Measurements from ENCODE around the gene GRIK3.

GRIK3 gene

GRCh38 chr1:37015713-37016112 is 18.6 kb downstream of the GRIK3 start:
- Mint-ChIP-seq H3K27ac (no peak overlapping the region), H3K4me3 (no peak overlapping the region), H3K9me3 (peaks cover 4% of the 10 kb centered on the region), H3K27me3 (peaks cover 18% of the 10 kb centered on the region), H3K4me1 (no peaks in the 10 kb centered on the region), H3K36me3 (peaks cover 2% of the 10 kb centered on the region)
- ATAC-seq (ENCODE audit: low read depth) (no peak), DNase-seq (ENCODE audit: low spot score in 2 of 2) (no peak)

- Mint-ChIP-seq H3K9me3 (peaks cover 2% of the 10 kb centered on the region), H3K27ac (no peak overlapping the region)
Observed at GRCh38 chr1:37012226-37012625, 22.1 kb downstream of the GRIK3 start.

GRCh38 chr1:37010011-37010410 is 24.3 kb downstream of the GRIK3 start:
- Mint-ChIP-seq H3K27ac (no peak overlapping the region), H3K27me3 (peaks cover 5% of the 10 kb centered on the region), H3K9me3 (peaks cover 2% of the 10 kb centered on the region), H3K4me3 (no peak overlapping the region), H3K36me3 (peaks cover 2% of the 10 kb centered on the region), H3K4me1 (peaks cover 2% of the 10 kb centered on the region)
- no peak for DNase-seq (ENCODE audit: low spot score in 2 of 2)
- ATAC-seq (ENCODE audit: low read depth), result no peak

More at GRCh38 chr1:37012226-37012625, 22.1 kb downstream of the GRIK3 start:
- Mint-ChIP-seq H3K36me3 (peaks cover 2% of the 10 kb centered on the region), H3K4me3 (no peak overlapping the region), H3K27me3 (peaks cover 6% of the 10 kb centered on the region), H3K4me1 (no peaks in the 10 kb centered on the region)
- no peak for DNase-seq (ENCODE audit: low spot score in 2 of 2)
- ATAC-seq (ENCODE audit: low read depth), result no peak

- DNase-seq (ENCODE audit: low spot score in 2 of 2) (no peak), ATAC-seq (ENCODE audit: low read depth) (no peak)
- Mint-ChIP-seq H3K36me3 (peaks cover 2% of the 10 kb centered on the region), H3K9me3 (peaks cover 2% of the 10 kb centered on the region), H3K4me3 (no peak overlapping the region), H3K27me3 (peaks cover 3% of the 10 kb centered on the region), H3K27ac (no peak overlapping the region), H3K4me1 (peaks cover 4% of the 10 kb centered on the region)
Observed at GRCh38 chr1:37009521-37009920, 24.8 kb downstream of the GRIK3 start.

- DNase-seq (ENCODE audit: low spot score in 2 of 2), result no peak
- no peak for ATAC-seq (ENCODE audit: low read depth)
- H3K27ac Mint-ChIP-seq, result no peak overlapping the region
- no peaks in the 10 kb centered on the region for H3K9me3 Mint-ChIP-seq
- H3K4me3 Mint-ChIP-seq, result no peak overlapping the region
- peaks cover 8% of the 10 kb centered on the region for H3K27me3 Mint-ChIP-seq
- no peaks in the 10 kb centered on the region for H3K36me3 Mint-ChIP-seq
- H3K4me1 Mint-ChIP-seq, result peaks cover 10% of the 10 kb centered on the region
Observed at GRCh38 chr1:37006132-37006868, 28.0 kb downstream of the GRIK3 start.

GRCh38 chr1:37002898-37003297 is 31.4 kb downstream of the GRIK3 start:
- Mint-ChIP-seq H3K27ac (no peak overlapping the region), H3K36me3 (no peaks in the 10 kb centered on the region), H3K27me3 (peaks cover 7% of the 10 kb centered on the region), H3K4me3 (no peak overlapping the region), H3K4me1 (peaks cover 10% of the 10 kb centered on the region), H3K9me3 (no peaks in the 10 kb centered on the region)
- no peak for ATAC-seq (ENCODE audit: low read depth)
- DNase-seq (ENCODE audit: low spot score in 2 of 2), result no peak

- peaks cover 7% of the 10 kb centered on the region for H3K27me3 Mint-ChIP-seq
- no peak for DNase-seq (ENCODE audit: low spot score in 2 of 2)
- no peak overlapping the region for H3K4me3 Mint-ChIP-seq
- peaks cover 10% of the 10 kb centered on the region for H3K4me1 Mint-ChIP-seq
- H3K36me3 Mint-ChIP-seq, result no peaks in the 10 kb centered on the region
- no peak for ATAC-seq (ENCODE audit: low read depth)
- no peaks in the 10 kb centered on the region for H3K9me3 Mint-ChIP-seq
- H3K27ac Mint-ChIP-seq, result no peak overlapping the region
Observed at GRCh38 chr1:37001703-37002102, 32.6 kb downstream of the GRIK3 start.

GRCh38 chr1:36996106-36996505 is 38.2 kb downstream of the GRIK3 start:
- Mint-ChIP-seq H3K27ac (no peak overlapping the region), H3K27me3 (peaks cover 6% of the 10 kb centered on the region), H3K4me1 (no peaks in the 10 kb centered on the region), H3K4me3 (no peak overlapping the region), H3K36me3 (no peaks in the 10 kb centered on the region), H3K9me3 (no peaks in the 10 kb centered on the region)
- DNase-seq (ENCODE audit: low spot score in 2 of 2) (no peak), ATAC-seq (ENCODE audit: low read depth) (no peak)

GRCh38 chr1:36994868-36995267 is 39.4 kb downstream of the GRIK3 start:
- ATAC-seq (ENCODE audit: low read depth), result no peak
- H3K36me3 Mint-ChIP-seq, result no peaks in the 10 kb centered on the region
- no peak overlapping the region for H3K4me3 Mint-ChIP-seq
- peaks cover 8% of the 10 kb centered on the region for H3K27me3 Mint-ChIP-seq
- H3K4me1 Mint-ChIP-seq, result no peaks in the 10 kb centered on the region
- no peaks in the 10 kb centered on the region for H3K9me3 Mint-ChIP-seq
- no peak for DNase-seq (ENCODE audit: low spot score in 2 of 2)
- no peak overlapping the region for H3K27ac Mint-ChIP-seq

- no peak for ATAC-seq (ENCODE audit: low read depth)
Observed at GRCh38 chr1:36994294-36994693, 40.0 kb downstream of the GRIK3 start.

GRCh38 chr1:36992139-36992943 is 42.0 kb downstream of the GRIK3 start:
- no peak for DNase-seq (ENCODE audit: low spot score in 2 of 2)
- H3K27me3 Mint-ChIP-seq, result peaks cover 12% of the 10 kb centered on the region
- no peaks in the 10 kb centered on the region for H3K36me3 Mint-ChIP-seq
- H3K4me1 Mint-ChIP-seq, result no peaks in the 10 kb centered on the region
- no peak overlapping the region for H3K4me3 Mint-ChIP-seq
- no peak for ATAC-seq (ENCODE audit: low read depth)
- no peaks in the 10 kb centered on the region for H3K9me3 Mint-ChIP-seq
- no peak overlapping the region for H3K27ac Mint-ChIP-seq

More at GRCh38 chr1:36994294-36994693, 40.0 kb downstream of the GRIK3 start:
- no peak for DNase-seq (ENCODE audit: low spot score in 2 of 2)
- Mint-ChIP-seq H3K4me1 (no peaks in the 10 kb centered on the region), H3K9me3 (no peaks in the 10 kb centered on the region), H3K36me3 (no peaks in the 10 kb centered on the region), H3K27me3 (peaks cover 8% of the 10 kb centered on the region), H3K27ac (no peak overlapping the region), H3K4me3 (no peak overlapping the region)

GRCh38 chr1:36991551-36991950 is 42.8 kb downstream of the GRIK3 start:
- ATAC-seq (ENCODE audit: low read depth), result no peak
- H3K27me3 Mint-ChIP-seq, result peaks cover 12% of the 10 kb centered on the region
- no peaks in the 10 kb centered on the region for H3K9me3 Mint-ChIP-seq

GRCh38 chr1:36990928-36991327 is 43.4 kb downstream of the GRIK3 start:
- ATAC-seq (ENCODE audit: low read depth) (no peak), DNase-seq (ENCODE audit: low spot score in 2 of 2) (no peak)
- Mint-ChIP-seq H3K4me1 (no peaks in the 10 kb centered on the region), H3K4me3 (no peak overlapping the region), H3K27ac (no peak overlapping the region), H3K9me3 (no peaks in the 10 kb centered on the region), H3K27me3 (peaks cover 17% of the 10 kb centered on the region), H3K36me3 (no peaks in the 10 kb centered on the region)

More at GRCh38 chr1:36991551-36991950, 42.8 kb downstream of the GRIK3 start:
- H3K4me1 Mint-ChIP-seq, result no peaks in the 10 kb centered on the region
- no peak for DNase-seq (ENCODE audit: low spot score in 2 of 2)
- no peak overlapping the region for H3K27ac Mint-ChIP-seq
- H3K4me3 Mint-ChIP-seq, result no peak overlapping the region
- no peaks in the 10 kb centered on the region for H3K36me3 Mint-ChIP-seq

- peaks cover 21% of the 10 kb centered on the region for H3K27me3 Mint-ChIP-seq
- H3K9me3 Mint-ChIP-seq, result no peaks in the 10 kb centered on the region
- H3K27ac Mint-ChIP-seq, result no peak overlapping the region
- no peak overlapping the region for H3K4me3 Mint-ChIP-seq
- no peak for DNase-seq (ENCODE audit: low spot score in 2 of 2)
- H3K36me3 Mint-ChIP-seq, result no peaks in the 10 kb centered on the region
- H3K4me1 Mint-ChIP-seq, result no peaks in the 10 kb centered on the region
- ATAC-seq (ENCODE audit: low read depth), result no peak
Observed at GRCh38 chr1:36989241-36989640, 45.1 kb downstream of the GRIK3 start.
